H54 (cell line): Measurements from ENCODE around the gene PRR20B.
"Not testable (repeated sequence)": the region's sequence is repeated elsewhere in the genome, so short reads cannot be mapped to it uniquely, and the experiment has no call there.

ENCODE experiments used
- DNase-seq: peaks from one replicate; pipeline ENCODE4 v3.0.0; 2011; ENCODE audit warnings: low spot score, mixed read lengths; ENCODE audit not compliant: insufficient read length
- FAIRE-seq: peaks from 3 replicates; lab custom pipeline; 2011; peaks lifted over from hg19 to GRCh38; lab: Jason Lieb, UNC
- POLR2A ChIP-seq: IDR thresholded peaks from 2 replicates; pipeline ENCODE4 v1.6.1; 2011; ENCODE audit warnings: low read depth, mild to moderate bottlenecking, low read length

The PRR20B gene

DNA sequence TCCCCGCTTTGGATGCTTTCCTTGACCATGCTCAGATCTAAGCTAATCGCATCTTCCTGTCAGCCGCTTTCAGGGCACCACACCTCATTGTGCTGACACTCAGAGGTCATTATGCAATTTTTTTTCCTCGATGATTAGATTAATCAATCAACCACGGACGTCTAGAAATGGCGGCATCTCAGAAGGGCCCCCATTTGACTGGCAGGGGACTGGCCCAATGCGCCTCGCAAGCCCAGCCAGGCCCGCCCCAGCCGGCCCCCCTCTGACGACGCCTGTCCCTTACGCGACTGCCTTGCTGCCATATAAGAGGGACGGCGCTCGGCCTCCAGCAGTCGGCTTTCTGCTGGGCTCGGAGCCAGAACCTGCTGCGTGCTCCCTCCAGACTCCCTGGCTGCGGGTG is at the start of gene PRR20B:
Gene PRR20B, plus strand, starts transcription at position 301 of the 400 bp plus-strand sequence. CDS start 387 bp downstream, outside the sequence.
- not testable (repeated sequence) for FAIRE-seq, DNase-seq

GRCh38 chr13:57114945-57115344 is 32.3 kb upstream of the PRR20B start:
- FAIRE-seq (no peak), DNase-seq (no peak)
- TF ChIP-seq POLR2A: no peak

- no peak for DNase-seq
- no peak for TF ChIP-seq POLR2A
- no peak for FAIRE-seq
These were observed 23.6 kb upstream of the PRR20B start for GRCh38 chr13:57123681-57124080.

GRCh38 chr13:57128909-57129308 is 18.4 kb upstream of the PRR20B start:
- FAIRE-seq: no peak
- no peak for TF ChIP-seq POLR2A
- DNase-seq: no peak

DNA sequence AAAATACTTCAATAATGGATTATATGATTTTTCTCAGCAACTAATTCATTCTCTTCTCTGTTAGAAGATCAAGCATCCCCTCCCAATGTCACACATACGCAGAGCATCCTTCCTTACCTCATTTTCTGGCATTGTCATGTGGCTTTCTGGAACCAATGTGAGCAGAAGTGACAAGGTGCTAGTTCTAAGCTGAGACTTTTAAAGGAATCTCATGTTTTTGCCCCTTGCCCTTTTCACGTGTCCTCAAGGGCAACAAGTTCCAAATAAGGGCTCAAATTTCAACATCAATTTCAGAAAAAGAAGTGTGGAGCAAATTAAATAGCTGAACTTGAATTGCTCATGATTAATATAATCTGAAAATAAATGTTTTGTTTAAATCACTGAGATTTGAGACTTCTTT is 11.2 kb upstream of the PRR20B start:
- no peak for TF ChIP-seq POLR2A
- FAIRE-seq: no peak
- no peak for DNase-seq

DNA sequence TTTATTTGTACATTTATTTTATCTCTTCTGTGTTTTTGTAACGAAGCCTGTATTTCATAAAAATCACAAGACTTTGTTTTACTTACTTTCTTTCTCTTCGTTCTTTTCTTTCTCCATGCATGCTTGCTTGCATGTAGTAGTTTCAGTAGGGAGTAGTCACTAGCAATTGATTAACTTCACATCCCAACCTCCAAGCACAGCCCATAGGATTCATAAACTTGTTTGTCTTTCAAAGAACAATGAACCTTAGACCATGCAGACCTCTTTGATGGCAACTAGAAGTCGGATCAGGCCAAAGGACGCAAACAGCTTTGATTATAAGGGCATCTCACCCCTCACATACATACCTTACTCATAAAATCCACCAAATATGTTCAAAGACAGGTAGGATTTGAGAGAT is 9.7 kb upstream of the PRR20B start:
- FAIRE-seq (no peak), DNase-seq (no peak)
- no peak for TF ChIP-seq POLR2A

GRCh38 chr13:57138988-57139387 is 8.3 kb upstream of the PRR20B start:
- FAIRE-seq: no peak
- no peak for TF ChIP-seq POLR2A
- no peak for DNase-seq

DNA sequence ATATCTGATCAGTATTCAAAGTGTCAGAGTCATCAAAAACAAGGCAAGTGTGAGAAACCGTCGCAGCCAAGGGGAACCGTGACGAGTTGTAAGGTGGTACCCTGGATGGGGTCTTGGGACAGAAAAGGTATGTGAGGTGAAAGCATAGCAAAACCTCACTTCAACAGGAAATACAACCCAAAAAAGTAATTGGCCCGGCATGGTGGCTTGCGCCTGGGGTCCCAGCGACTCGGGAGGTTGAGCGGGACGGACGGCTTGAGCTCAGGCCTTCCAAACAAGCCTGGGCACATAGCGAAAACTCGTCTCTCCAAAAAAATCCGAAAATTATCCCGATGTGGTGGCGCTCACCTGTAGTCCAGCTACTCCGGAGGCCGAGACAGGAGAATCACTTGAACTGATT is 7.5 kb upstream of the PRR20B start:
- not testable (repeated sequence) for DNase-seq, FAIRE-seq

DNA sequence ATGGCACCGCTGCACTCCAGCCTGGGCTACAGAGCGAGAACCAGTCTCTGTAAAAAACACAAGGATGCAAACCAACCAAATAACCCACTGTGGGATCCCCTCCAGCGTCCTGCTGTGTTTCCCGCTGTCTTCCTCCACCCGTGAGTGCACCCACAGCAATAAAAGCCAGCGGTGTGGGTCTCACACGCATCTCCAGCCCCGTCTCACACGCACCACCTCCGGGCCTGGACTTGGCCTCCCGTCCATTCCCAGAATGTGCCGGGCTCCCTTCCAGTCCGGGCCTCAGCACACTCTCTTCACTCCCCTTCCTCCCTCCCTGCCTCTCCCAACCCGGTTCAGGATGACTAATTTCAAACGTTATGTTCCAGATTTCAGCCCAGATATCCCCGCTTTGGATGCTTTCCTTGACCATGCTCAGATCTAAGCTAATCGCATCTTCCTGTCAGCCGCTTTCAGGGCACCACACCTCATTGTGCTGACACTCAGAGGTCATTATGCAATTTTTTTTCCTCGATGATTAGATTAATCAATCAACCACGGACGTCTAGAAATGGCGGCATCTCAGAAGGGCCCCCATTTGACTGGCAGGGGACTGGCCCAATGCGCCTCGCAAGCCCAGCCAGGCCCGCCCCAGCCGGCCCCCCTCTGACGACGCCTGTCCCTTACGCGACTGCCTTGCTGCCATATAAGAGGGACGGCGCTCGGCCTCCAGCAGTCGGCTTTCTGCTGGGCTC is 6.9 kb upstream of the PRR20B start, which contains the start of gene PRR20A:
Gene PRR20A, plus strand, starts transcription at position 684 of the 734 bp plus-strand sequence. CDS start 387 bp downstream, outside the sequence.
- DNase-seq, FAIRE-seq: not testable (repeated sequence)

DNA sequence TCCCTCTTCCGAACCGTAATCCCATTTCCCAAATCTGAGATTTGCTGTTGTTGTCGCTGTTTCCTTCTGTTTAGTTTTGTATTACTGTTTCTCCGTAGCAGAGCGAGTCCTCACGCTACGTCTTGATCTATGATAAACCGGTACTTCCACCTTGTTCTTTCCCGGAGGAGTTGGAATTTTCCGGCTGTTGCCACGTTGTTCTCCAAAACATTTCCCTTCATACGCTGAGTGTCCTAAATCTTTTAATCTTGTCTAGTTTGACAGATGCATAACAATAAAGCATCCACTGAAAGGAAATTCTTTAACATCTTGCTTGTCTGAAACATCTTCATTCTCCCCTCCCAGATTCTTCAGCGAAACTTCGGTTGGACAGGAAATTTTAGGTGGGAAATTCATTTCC is 818 bp downstream of the PRR20B start:
- DNase-seq, FAIRE-seq: not testable (repeated sequence)

DNA sequence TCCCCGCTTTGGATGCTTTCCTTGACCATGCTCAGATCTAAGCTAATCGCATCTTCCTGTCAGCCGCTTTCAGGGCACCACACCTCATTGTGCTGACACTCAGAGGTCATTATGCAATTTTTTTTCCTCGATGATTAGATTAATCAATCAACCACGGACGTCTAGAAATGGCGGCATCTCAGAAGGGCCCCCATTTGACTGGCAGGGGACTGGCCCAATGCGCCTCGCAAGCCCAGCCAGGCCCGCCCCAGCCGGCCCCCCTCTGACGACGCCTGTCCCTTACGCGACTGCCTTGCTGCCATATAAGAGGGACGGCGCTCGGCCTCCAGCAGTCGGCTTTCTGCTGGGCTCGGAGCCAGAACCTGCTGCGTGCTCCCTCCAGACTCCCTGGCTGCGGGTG is 6.5 kb downstream of the PRR20B start, which contains the start of gene PRR20C:
Gene PRR20C, plus strand, starts transcription at position 301 of the 400 bp plus-strand sequence. CDS start 387 bp downstream, outside the sequence.
- not testable (repeated sequence) for DNase-seq, FAIRE-seq

- DNase-seq, FAIRE-seq: not testable (repeated sequence)
These were observed 13.0 kb downstream of the PRR20B start, which contains the start of gene PRR20D for GRCh38 chr13:57160332-57160731. Gene PRR20D, plus strand, starts transcription at chr13:57160632. Its CDS starts 387 bp downstream, at chr13:57161019.

DNA sequence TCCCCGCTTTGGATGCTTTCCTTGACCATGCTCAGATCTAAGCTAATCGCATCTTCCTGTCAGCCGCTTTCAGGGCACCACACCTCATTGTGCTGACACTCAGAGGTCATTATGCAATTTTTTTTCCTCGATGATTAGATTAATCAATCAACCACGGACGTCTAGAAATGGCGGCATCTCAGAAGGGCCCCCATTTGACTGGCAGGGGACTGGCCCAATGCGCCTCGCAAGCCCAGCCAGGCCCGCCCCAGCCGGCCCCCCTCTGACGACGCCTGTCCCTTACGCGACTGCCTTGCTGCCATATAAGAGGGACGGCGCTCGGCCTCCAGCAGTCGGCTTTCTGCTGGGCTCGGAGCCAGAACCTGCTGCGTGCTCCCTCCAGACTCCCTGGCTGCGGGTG is 19.6 kb downstream of the PRR20B start, which contains the start of gene PRR20E:
Gene PRR20E, plus strand, starts transcription at position 301 of the 400 bp plus-strand sequence. CDS start 387 bp downstream, outside the sequence.
- FAIRE-seq, DNase-seq: not testable (repeated sequence)

DNA sequence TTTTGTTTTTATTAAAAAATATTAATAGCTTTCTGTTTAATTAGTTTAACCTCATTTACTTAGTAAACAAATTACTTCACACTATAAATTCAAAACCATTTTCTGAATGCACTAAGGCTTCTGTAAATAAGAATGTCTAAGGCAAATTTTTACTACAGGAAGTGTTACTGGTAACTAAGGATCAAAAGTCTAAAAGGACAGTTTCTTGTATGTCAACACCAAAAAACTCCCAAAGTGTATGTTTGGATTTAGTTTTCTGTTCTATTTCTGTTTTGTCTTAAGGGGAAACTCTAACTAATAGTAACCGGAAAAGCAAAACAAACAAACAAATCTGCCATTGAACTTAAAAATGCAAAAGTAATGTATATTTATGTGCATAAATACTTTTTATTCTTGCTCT is 44.4 kb downstream of the PRR20B start:
- TF ChIP-seq POLR2A: no peak
- DNase-seq (no peak), FAIRE-seq (no peak)
